GM13976 (cell line): ENCODE data around the gene ARHGAP26.

ENCODE experiments used
- DNase-seq: peaks from one replicate; pipeline ENCODE4 v3.0.0; 2012; ENCODE audit warnings: low spot score
- in situ Hi-C: fragments of 300-500 bp; cut with MboI; formaldehyde crosslinking; loops from one replicate; pipeline ENCODE4 v1.12.0; 2022; ENCODE audit warnings: low sequenced_read_pairs, mixed read lengths, inconsistent platforms; ENCODE audit not compliant: unreplicated experiment
- TF ChIP-seq, protein P1 (sequence below): IDR thresholded peaks from 2 replicates; pipeline ENCODE4 v1.5.1; 2012; ENCODE audit warnings: borderline replicate concordance, mild to moderate bottlenecking; ENCODE audit not compliant: insufficient read depth; ENCODE audit errors: extremely low read depth, missing control alignments, control extremely low read depth

Gene ARHGAP26

DNA sequence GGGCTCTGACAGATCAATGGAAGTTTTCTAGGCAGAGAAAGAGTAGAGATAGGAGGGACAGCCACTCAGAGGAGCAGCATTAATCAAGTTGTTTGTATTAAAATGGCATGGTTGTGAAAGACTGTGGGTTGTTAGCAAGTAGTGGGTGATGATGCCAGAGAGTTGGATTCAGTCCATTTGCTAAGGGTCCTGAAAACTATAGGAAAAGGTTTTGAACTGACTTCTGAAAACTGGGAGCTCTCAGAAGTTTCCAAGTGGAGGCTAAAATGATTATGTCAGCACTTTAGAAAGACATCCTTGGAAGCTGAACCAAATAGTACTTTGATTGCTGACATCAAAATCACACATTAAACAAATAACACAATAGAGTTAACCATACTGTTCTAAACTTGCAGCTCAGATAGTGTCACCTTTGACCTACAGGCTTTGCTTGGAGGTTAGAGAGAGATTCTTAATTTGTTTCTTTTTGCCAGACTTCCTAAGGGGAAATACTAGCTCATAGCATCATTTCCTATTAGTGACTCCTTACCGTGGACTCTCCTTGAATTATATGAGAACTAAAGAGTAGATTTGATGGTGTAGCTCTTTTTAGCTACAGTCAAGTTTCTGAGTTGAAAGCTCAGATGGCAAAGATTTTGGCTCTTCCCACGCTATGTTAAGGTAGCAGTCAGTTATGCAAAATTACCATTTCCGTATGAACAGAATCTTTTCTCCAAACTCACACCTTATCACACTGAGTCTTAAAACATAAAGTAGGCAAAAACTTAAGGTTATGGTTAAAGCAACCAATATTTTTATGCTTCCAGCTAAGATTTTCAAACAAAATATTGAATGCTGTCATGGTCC lies 356.2 kb downstream of the ARHGAP26 start:
- TF ChIP-seq, protein P1, sequence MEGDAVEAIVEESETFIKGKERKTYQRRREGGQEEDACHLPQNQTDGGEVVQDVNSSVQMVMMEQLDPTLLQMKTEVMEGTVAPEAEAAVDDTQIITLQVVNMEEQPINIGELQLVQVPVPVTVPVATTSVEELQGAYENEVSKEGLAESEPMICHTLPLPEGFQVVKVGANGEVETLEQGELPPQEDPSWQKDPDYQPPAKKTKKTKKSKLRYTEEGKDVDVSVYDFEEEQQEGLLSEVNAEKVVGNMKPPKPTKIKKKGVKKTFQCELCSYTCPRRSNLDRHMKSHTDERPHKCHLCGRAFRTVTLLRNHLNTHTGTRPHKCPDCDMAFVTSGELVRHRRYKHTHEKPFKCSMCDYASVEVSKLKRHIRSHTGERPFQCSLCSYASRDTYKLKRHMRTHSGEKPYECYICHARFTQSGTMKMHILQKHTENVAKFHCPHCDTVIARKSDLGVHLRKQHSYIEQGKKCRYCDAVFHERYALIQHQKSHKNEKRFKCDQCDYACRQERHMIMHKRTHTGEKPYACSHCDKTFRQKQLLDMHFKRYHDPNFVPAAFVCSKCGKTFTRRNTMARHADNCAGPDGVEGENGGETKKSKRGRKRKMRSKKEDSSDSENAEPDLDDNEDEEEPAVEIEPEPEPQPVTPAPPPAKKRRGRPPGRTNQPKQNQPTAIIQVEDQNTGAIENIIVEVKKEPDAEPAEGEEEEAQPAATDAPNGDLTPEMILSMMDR = no peak
- DNase-seq = no peak
- in situ Hi-C loops = no loop called here

DNA sequence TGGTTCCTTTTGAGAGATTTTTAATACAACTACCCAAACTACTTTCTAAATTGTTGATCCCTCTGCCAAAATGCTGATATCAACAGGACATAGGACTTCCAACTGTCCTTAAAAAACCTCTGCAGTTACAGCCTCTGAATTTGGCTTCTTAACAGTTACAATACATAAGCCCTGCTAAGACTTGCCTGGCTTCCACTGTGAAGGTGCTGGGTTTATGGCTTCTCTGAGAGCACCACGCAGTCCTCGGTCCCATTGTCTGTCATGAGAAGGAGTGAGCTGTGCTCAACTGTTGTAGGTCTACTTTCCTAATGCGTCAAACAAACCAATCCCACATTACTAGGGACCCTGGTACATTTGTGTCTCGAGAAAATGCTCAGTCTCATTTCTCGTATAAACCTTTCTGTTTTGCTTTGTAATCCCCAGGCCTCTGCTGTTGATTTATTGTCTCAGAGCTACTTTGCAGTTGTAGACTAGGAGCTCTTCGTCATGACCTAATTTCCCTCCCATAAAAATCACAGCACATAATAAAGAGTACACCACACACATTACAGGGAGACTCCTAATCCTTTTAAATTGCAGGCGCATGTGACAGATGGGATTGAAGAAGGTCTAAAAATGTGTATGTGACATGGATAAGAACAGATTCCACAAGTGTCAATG lies 358.4 kb downstream of the ARHGAP26 start:
- TF ChIP-seq, protein P1 = no peak
- in situ Hi-C loops = no loop called here
- DNase-seq = no peak

DNA sequence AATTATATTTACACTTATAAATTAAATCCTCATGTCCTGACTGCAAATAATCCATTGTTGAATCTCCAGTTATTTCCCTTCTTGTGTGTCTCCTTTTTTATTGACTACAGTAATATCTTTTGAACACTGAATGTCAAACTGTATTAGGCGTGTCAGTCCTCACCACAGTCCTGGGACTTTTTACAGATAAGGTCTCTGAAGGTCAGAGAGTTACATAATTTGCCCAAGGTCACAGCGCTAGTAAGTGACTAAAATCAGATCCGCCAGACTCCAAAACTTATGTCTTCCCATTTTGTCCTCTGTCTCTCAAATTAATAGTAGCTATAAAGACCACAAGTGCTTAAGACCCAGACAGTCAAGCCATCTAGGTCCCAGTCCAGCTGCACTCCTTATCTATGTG lies 359.0 kb downstream of the ARHGAP26 start:
- no peak for DNase-seq
- in situ Hi-C loops = no loop called here
- TF ChIP-seq, protein P1 = no peak

DNA sequence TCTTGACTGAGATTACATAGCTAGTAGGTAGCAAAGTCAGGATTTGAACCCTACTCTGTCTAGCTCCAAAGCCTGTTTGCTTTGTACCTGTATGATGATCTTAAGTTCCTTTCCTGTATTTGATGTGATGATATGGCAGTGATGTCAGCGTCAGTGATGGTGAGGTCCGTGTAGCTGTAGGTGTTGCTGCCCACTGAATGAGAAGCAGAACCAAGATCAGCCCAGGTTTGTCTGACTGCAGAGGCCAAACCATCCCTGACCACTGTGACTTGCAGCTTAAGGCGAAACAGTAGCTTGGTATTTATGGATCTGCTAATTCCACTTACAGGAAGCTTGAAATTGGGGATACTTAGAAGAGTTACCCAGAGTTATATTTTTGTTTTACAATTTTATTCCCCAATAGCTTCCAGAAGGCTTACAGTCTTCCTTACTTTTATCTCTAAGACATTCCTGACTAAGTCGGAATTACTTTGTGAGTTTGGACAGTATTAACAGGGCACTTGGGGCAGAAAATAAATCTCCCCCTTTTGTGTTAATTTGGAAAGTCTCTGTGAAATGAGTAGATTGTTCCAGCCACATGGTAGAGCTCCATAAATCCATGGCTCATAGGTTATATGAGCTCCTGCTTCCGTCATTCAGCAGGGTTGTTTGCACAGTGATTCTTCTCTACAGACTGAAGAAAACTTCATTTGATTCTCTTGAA lies 359.9 kb downstream of the ARHGAP26 start:
- DNase-seq = no peak
- in situ Hi-C loops = no loop called here
- TF ChIP-seq, protein P1 = no peak

DNA sequence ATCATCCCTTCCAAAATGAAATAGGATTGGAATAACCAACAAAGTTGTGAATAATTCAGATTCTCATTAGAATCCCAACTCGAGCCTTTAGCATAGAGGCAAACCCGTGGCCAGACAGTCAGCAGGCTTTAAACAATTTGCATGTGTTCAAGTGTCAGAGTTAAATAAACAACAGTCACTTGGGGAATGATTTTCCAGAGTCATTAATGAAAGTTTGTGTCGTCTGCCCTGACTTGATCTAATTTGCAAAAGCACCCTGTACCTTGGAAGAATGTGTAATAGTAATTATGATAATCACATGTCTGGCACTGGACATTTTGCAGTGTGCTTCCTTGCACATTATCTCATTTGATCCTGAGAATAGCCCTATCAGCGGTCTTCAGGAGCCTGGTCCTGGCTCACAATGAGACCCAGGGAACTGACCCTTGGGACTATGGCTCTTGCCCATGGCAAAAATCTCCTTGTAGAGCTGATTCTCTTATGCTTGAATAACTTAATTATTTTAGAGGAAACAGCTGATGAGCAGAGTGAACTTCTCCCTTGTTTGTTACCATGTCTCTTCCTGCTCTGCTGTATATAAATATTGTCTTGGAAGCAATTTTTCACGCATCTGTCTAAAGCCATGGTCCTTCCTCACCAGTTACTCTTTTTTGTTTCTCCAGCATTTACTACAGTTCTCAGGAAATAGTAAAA lies 360.6 kb downstream of the ARHGAP26 start:
- DNase-seq = no peak
- in situ Hi-C loops = no loop called here
- TF ChIP-seq, protein P1 = no peak

DNA sequence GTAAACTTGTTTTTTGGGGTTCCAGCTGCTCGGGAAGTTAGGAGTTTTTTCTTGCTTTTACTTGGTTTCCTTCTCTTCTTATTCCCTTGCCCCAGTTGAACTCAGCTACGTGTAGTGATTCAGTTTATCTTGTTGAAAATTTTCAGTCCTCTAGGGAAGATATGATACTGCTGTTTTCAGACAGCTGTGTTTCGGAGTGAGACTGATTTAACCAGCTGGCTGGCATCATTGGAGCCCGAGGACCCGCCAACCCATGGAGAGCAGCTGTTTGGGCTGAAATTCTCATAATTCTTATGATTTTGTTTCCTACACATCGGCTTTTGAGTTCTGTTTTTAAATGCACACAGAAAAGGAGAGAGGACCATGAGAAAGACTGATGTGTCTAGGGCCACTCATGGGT lies 361.8 kb downstream of the ARHGAP26 start:
- no peak for DNase-seq
- in situ Hi-C loops = no loop called here
- TF ChIP-seq, protein P1 = no peak
